ENCODE measurements around the gene CADPS2.

DNA sequence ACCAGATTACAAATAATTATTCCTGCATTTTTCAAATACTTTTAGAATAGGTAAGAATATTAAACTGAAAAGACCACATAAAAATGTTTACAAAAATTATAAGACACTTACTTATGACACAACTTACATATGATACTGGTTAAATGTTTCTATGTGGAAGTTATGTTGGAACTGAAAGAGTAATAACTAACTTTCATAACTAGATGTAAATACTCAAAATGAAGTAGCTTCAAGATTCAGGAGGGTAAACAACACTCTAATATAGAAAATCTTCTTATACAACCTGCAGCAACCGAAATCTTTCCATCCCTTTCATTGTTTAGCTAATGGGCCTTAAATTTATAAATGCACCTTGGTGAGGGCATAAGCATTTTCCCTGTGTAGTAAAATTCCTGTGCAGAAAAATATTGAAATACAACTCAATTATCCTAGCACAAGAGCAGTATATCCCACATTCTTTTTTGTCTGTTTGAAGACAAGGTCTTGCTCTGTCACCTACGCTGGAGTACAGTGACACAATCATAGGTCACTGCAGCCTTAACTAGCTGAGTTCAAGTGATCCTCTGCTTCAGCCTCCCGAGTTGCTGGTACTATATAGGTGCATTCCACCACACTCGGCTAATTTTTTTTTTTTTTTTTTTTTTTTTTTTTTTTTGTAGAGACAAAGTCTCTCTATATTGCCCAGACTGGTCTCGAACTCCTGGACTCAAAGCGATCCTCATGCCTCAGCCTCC is 168.7 kb downstream of the CADPS2 start:
- no peak for TF ChIP-seq TAF1 (IDR thresholded peaks at IDR 0.05; ENCODE audit: borderline replicate concordance, low read depth, low read length)
- TF ChIP-seq POLR2A (IDR thresholded peaks at IDR 0.05; ENCODE audit: low read depth, low read length), result no peak
